ENCODE measurements around the gene OPCML. TPM values are rescaled to one million over a fixed set of nuclear protein-coding genes. Genes with fewer than 3 reads are reported as not detected.

OPCML gene
- polyA plus RNA-seq, 1 donor from 2014 or later, result 11.6 TPM

- Histone ChIP-seq H3K4me3 (ENCODE audit: low read length) (peak overlapping the region; percentile 24), H2AFZ (ENCODE audit: low read depth, low read length) (no peak overlapping the region), H3K9me2 (ENCODE audit: insufficient read depth, low read length) (no peaks in the 10 kb centered on the region), H3K9me3 (ENCODE audit: low read length) (no peaks in the 10 kb centered on the region), H3K79me2 (replicated peaks; ENCODE audit: insufficient read depth, low read length) (no peaks in the 10 kb centered on the region), H3K27me3 (ENCODE audit: insufficient read depth, low read depth, low read length) (no peaks in the 10 kb centered on the region), H3K4me2 (ENCODE audit: low read length) (no peak overlapping the region), H3K9ac (ENCODE audit: low read length) (no peak overlapping the region), H3F3A (ENCODE audit: insufficient read depth, low read length, poor library complexity, severe bottlenecking) (peaks cover 6% of the 10 kb centered on the region), H3K36me3 (ENCODE audit: insufficient read depth, low read length) (no peaks in the 10 kb centered on the region), H4K20me1 (ENCODE audit: insufficient read depth) (no peaks in the 10 kb centered on the region), H3K27ac (ENCODE audit: low read length) (no peak overlapping the region)
- TF ChIP-seq CTCF (IDR thresholded peaks at IDR 0.05; ENCODE audit: poor library complexity, severe bottlenecking) (no peak), EZH2 (IDR thresholded peaks at IDR 0.05; ENCODE audit: borderline replicate concordance, insufficient read depth, low read length, poor library complexity, severe bottlenecking) (no peak), SMC3 (conservative IDR thresholded peaks at IDR 0.05; ENCODE audit: poor library complexity) (no peak), MXI1 (conservative IDR thresholded peaks at IDR 0.05; ENCODE audit: poor library complexity, severe bottlenecking) (no peak), POLR2AphosphoS5 (IDR thresholded peaks at IDR 0.05) (no peak), EP300 (conservative IDR thresholded peaks at IDR 0.05; ENCODE audit: poor library complexity, severe bottlenecking) (no peak), REST (IDR thresholded peaks at IDR 0.05; ENCODE audit: borderline replicate concordance) (no peak), RAD21 (conservative IDR thresholded peaks at IDR 0.05) (no peak), TAF1 (IDR thresholded peaks at IDR 0.05; ENCODE audit: low read depth) (no peak)
These were observed 303.6 kb downstream of the OPCML start for GRCh38 chr11:133228471-133229329.

GRCh38 chr11:133227632-133228111, 304.6 kb downstream of the OPCML start:
- Histone ChIP-seq H3K9me2 (ENCODE audit: insufficient read depth, low read length) (no peaks in the 10 kb centered on the region), H3K27ac (ENCODE audit: low read length) (no peak overlapping the region), H3F3A (ENCODE audit: insufficient read depth, low read length, poor library complexity, severe bottlenecking) (peaks cover 6% of the 10 kb centered on the region), H3K36me3 (ENCODE audit: insufficient read depth, low read length) (no peaks in the 10 kb centered on the region), H3K4me2 (ENCODE audit: low read length) (no peak overlapping the region), H3K9me3 (ENCODE audit: low read length) (no peaks in the 10 kb centered on the region), H3K79me2 (replicated peaks; ENCODE audit: insufficient read depth, low read length) (no peaks in the 10 kb centered on the region), H3K27me3 (ENCODE audit: insufficient read depth, low read depth, low read length) (no peaks in the 10 kb centered on the region), H2AFZ (ENCODE audit: low read depth, low read length) (no peak overlapping the region), H3K4me3 (ENCODE audit: low read length) (no peak overlapping the region), H4K20me1 (ENCODE audit: insufficient read depth) (no peaks in the 10 kb centered on the region), H3K9ac (ENCODE audit: low read length) (no peak overlapping the region)
- TF ChIP-seq TAF1 (IDR thresholded peaks at IDR 0.05; ENCODE audit: low read depth), result no peak
- no peak for TF ChIP-seq MXI1 (conservative IDR thresholded peaks at IDR 0.05; ENCODE audit: poor library complexity, severe bottlenecking)
- TF ChIP-seq REST (IDR thresholded peaks at IDR 0.05; ENCODE audit: borderline replicate concordance), result no peak
- no peak for TF ChIP-seq SMC3 (conservative IDR thresholded peaks at IDR 0.05; ENCODE audit: poor library complexity)
- no peak for TF ChIP-seq CTCF (IDR thresholded peaks at IDR 0.05; ENCODE audit: poor library complexity, severe bottlenecking)
- no peak for TF ChIP-seq RAD21 (conservative IDR thresholded peaks at IDR 0.05)
- no peak for TF ChIP-seq POLR2AphosphoS5 (IDR thresholded peaks at IDR 0.05)
- TF ChIP-seq EZH2 (IDR thresholded peaks at IDR 0.05; ENCODE audit: borderline replicate concordance, insufficient read depth, low read length, poor library complexity, severe bottlenecking), result no peak
- TF ChIP-seq EP300 (conservative IDR thresholded peaks at IDR 0.05; ENCODE audit: poor library complexity, severe bottlenecking), result no peak
